ENCODE data around the gene STAG1.

- TF ChIP-seq CTCF (IDR thresholded peaks at IDR 0.05) (no peak), POLR2A (IDR thresholded peaks at IDR 0.05) (no peak)
Measured at GRCh38 chr3:136711277-136711676, 40.9 kb downstream of the STAG1 start.
